K562 (cell line): ENCODE results near the gene DKC1. TPM values are rescaled to one million over a fixed set of nuclear protein-coding genes. Genes with fewer than 3 reads are reported as not detected.

Experiments
- ARNT ChIP-seq, 2 experiments: fragments of 450-650 bp; IDR thresholded peaks; 2 replicates each; pipeline ENCODE4 v1.6.1; 2016; ENCODE audit warnings: mild to moderate bottlenecking in 1 of 2
- FOXP1 ChIP-seq: sonication (generic); formaldehyde crosslinking; IDR thresholded peaks from 2 replicates; pipeline ENCODE4 v1.8.0; 2022; ENCODE audit warnings: mild to moderate bottlenecking, missing genetic modification reagents
- HMG20A ChIP-seq: fragments of 450-650 bp; formaldehyde crosslinking; conservative IDR thresholded peaks from 2 replicates; pipeline ENCODE4 v1.4.0; 2020; ENCODE audit warnings: mild to moderate bottlenecking, mixed read lengths
- KLF1 ChIP-seq: fragments of 450-650 bp; IDR thresholded peaks from 2 replicates; pipeline ENCODE4 v1.6.1; 2016; ENCODE audit warnings: missing genetic modification characterization, missing compliant biosample characterization
- MAFG ChIP-seq: fragments of 450-650 bp; conservative IDR thresholded peaks from 2 replicates; pipeline ENCODE4 v1.6.1; 2016; ENCODE audit warnings: missing genetic modification characterization, missing compliant biosample characterization
- MBD2 ChIP-seq: sonication (generic); IDR thresholded peaks from 2 replicates; pipeline ENCODE4 v1.6.1; 2016; ENCODE audit warnings: low read depth, borderline replicate concordance
- MYC ChIP-seq, 2 experiments: fragments of 250-450 bp in 1 of 2; sonication (Bioruptor Pico) in 1 of 2; IDR thresholded peaks; 2 replicates each; pipeline versions ENCODE4 v1.5.1 to v1.6.1; 2012 to 2021; ENCODE audit warnings: low read depth in 2 of 2, borderline replicate concordance in 1 of 2, improper control_type of control experiment in 1 of 2, low read length in 1 of 2, mild to moderate bottlenecking in 1 of 2, moderate library complexity in 1 of 2
- NR2F6 ChIP-seq: fragments of 450-650 bp; formaldehyde crosslinking; IDR thresholded peaks from 2 replicates; pipeline ENCODE4 v1.4.0; 2020; ENCODE audit warnings: mild to moderate bottlenecking
- PHF8 ChIP-seq: fragments of 200-600 bp; sonication (generic); IDR thresholded peaks from 2 replicates; pipeline ENCODE4 v1.6.1; 2012; ENCODE audit warnings: mixed run types, mild to moderate bottlenecking, inconsistent platforms, low read length, moderate library complexity, borderline replicate concordance
- POLR2AphosphoS2 ChIP-seq: IDR thresholded peaks from 2 replicates; pipeline ENCODE4 v1.6.1; 2012; ENCODE audit warnings: low read length, improper control_type of control experiment
- PRMT5 ChIP-seq: sonication (generic); formaldehyde crosslinking; IDR thresholded peaks from 2 replicates; pipeline ENCODE4 v1.5.0; 2020; ENCODE audit warnings: missing genetic modification reagents
- RBM22 ChIP-seq: fragments of 200-400 bp; formaldehyde crosslinking; IDR thresholded peaks from 2 replicates; pipeline ENCODE4 v1.6.1; 2018; ENCODE audit warnings: low read length, low read depth; ENCODE audit not compliant: poor library complexity, severe bottlenecking
- RNF2 ChIP-seq: sonication (generic); IDR thresholded peaks from 2 replicates; pipeline ENCODE4 v1.6.1; 2016
- SIRT6 ChIP-seq: IDR thresholded peaks from one replicate; pipeline ENCODE4 v1.6.1; 2012; ENCODE audit warnings: low read depth, mild to moderate bottlenecking, control low read depth, inconsistent platforms, low read length, moderate library complexity
- TBP ChIP-seq: optimal IDR thresholded peaks from 2 replicates; pipeline ENCODE3; 2011; ENCODE audit warnings: low read depth, low read length, improper control_type of control experiment
- ZBTB11 ChIP-seq, 3 experiments: fragments of 200-800 bp in 1 of 3; fragments of 250-450 bp in 1 of 3; fragments of 450-650 bp in 1 of 3; sonication (Bioruptor Pico) in 1 of 3; sonication (Bioruptor generic) in 1 of 3; formaldehyde crosslinking in 1 of 3; IDR thresholded peaks; 2 replicates each; pipeline versions ENCODE4 v1.6.1 to v1.8.0; 2016 to 2022; ENCODE audit warnings: mild to moderate bottlenecking in 2 of 3, missing genetic modification characterization in 2 of 3, missing compliant biosample characterization in 1 of 3, moderate library complexity in 1 of 3
- ZNF644 ChIP-seq: fragments of 200-800 bp; sonication (Bioruptor generic); IDR thresholded peaks from 2 replicates; pipeline ENCODE4 v1.6.1; 2016; ENCODE audit warnings: low read depth, missing genetic modification characterization, missing compliant biosample characterization
- ZNF740 ChIP-seq, 3 experiments: fragments of 200-800 bp in 1 of 3; sonication (Bioruptor generic) in 1 of 3; sonication (generic) in 1 of 3; formaldehyde crosslinking in 1 of 3; IDR thresholded peaks; 2 replicates each; pipeline versions ENCODE4 v1.6.1 to v1.8.0; 2016 to 2022; ENCODE audit warnings: mild to moderate bottlenecking in 2 of 3, missing compliant biosample characterization in 2 of 3, missing genetic modification characterization in 2 of 3, missing genetic modification reagents in 1 of 3
- polyA plus RNA-seq, 8 experiments: library from polyadenylated mRNA; depleted of rRNA in 4 of 8; stranded (reverse) in 5 of 8; unstranded in 3 of 8; fragments of >200 nt; fragmentation: Nextera tagmentation in 2 of 8; fragmentation: Illumina TruSeq in 1 of 8; extraction: Ambion mirVana in 2 of 8; extraction: Trizol in 1 of 8; gene quantifications; 2 replicates each; pipeline versions ENCODE4 v1.2.1 to v1.2.3, GENCODE V29; 2011 to 2014; ENCODE audit warnings: inconsistent platforms in 1 of 8, missing spikeins in 1 of 8
- total RNA-seq, 7 experiments: library from RNA; depleted of rRNA in 6 of 7; stranded (reverse); fragments of >200 nt in 6 of 7; fragmentation: Illumina TruSeq in 2 of 7; extraction: Trizol in 2 of 7; gene quantifications; 2 replicates each; pipeline versions ENCODE4 v1.2.1 to v1.2.3, GENCODE V29; 2011 to 2021; ENCODE audit warnings: low replicate concordance in 1 of 7
- TF ChIP-seq, protein P1 (sequence below): fragments of 250-450 bp; sonication (Bioruptor Pico); IDR thresholded peaks from 2 replicates; pipeline ENCODE4 v1.5.0; 2021
- TF ChIP-seq, protein P2 (sequence below): sonication (generic); formaldehyde crosslinking; IDR thresholded peaks from 2 replicates; pipeline ENCODE4 v1.9.0; 2022; ENCODE audit warnings: mild to moderate bottlenecking, missing genetic modification reagents

Gene DKC1
- total and polyA plus RNA-seq, 9 of the 15 experiments (the other 6 are each of a cell fraction or from before 2014, with no cell fraction given), result 205 to 313 (median 219) TPM

DNA sequence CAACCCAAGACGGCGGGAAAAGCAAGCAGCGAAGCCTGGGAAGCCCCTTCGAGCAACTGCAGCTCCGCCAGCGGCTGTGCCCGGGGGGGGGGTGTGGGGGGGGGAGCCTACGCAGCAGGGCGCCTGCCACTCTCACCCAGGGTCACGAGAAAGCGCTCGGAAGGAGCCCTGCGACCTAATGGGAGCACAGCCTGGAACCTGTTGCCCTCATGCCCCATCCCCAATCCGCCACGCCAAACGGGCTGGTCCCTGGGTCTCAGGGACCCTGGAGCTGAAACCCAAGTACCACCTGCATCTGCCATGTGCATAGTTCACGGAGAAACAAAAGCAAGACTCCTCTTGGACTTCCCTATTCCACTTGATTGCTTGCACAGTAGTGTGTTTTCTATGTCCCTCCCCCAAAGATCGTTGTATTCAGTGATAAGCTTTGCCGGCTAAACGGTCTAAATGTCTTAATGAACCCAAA lies 11.4 kb upstream of the DKC1 start (continued):
- TF ChIP-seq MYC (IDR thresholded peaks at IDR 0.05; ENCODE audit: low read depth, low read length) (peak; percentile 86), MYC (CRISPR knock-in tag; IDR thresholded peaks at IDR 0.05; ENCODE audit: borderline replicate concordance, low read depth) (no peak), ZBTB11 (CRISPR knock-in tag; IDR thresholded peaks at IDR 0.05) (no peak), ZNF740 (CRISPR knock-in tag; IDR thresholded peaks at IDR 0.05) (peak; percentile 90), ZNF740 (tag; IDR thresholded peaks at IDR 0.05) (peak in 1 of 2 experiments; percentile 64; a peak in 2 of 4 replicates), RBM22 (no peak), HMG20A (CRISPR knock-in tag) (no peak), ARNT (IDR thresholded peaks at IDR 0.05) (0 out of 4 replicates have a peak, but pooled peaks of 1 of the 2 experiments have one; percentile 42), MAFG (tag) (no peak), NR2F6 (CRISPR knock-in tag) (no peak), KLF1 (tag) (no peak), ZNF644 (tag) (no peak), POLR2AphosphoS2 (no peak), FOXP1 (CRISPR knock-in tag) (no peak), RNF2 (0 out of 2 replicates have a peak, but pooled peaks have one; percentile 61), PRMT5 (no peak), SIRT6 (no peak), MBD2 (no peak), PHF8 (peak; percentile 34; the same call in 1 of the 2 replicates), TBP (peak; percentile 51)
- TF ChIP-seq, protein P1, sequence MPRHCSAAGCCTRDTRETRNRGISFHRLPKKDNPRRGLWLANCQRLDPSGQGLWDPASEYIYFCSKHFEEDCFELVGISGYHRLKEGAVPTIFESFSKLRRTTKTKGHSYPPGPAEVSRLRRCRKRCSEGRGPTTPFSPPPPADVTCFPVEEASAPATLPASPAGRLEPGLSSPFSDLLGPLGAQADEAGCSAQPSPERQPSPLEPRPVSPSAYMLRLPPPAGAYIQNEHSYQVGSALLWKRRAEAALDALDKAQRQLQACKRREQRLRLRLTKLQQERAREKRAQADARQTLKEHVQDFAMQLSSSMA (CRISPR knock-in tag), result no peak
- TF ChIP-seq, protein P2, sequence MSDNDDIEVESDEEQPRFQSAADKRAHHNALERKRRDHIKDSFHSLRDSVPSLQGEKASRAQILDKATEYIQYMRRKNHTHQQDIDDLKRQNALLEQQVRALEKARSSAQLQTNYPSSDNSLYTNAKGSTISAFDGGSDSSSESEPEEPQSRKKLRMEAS (CRISPR knock-in tag), result 0 out of 2 replicates have a peak, but pooled peaks have one; percentile 37
